ENCODE measurements around the gene RBM10. TPM values are rescaled to one million over a fixed set of nuclear protein-coding genes. Genes with fewer than 3 reads are reported as not detected.

The RBM10 gene
- total RNA-seq, 1 experiment from 2014 or later: 56.9 TPM

GRCh38 chrX:47179221-47179927, 34.4 kb downstream of the RBM10 start:
- H4K20me1 ChIP-seq (ENCODE audit: insufficient read depth): no peaks in the 10 kb centered on the region
- H3K9me2 ChIP-seq (ENCODE audit: insufficient read depth): no peaks in the 10 kb centered on the region
- no peaks in the 10 kb centered on the region for H3K79me2 ChIP-seq (ENCODE audit: insufficient read depth, low read length)
- H3K27me3 ChIP-seq (ENCODE audit: insufficient read depth, low read length): no peaks in the 10 kb centered on the region
- ATAC-seq: no peak
- no peak overlapping the region for H2AFZ ChIP-seq (ENCODE audit: low read depth, low read length, poor library complexity, severe bottlenecking)
- no peaks in the 10 kb centered on the region for H3K4me1 ChIP-seq (ENCODE audit: control insufficient read depth in 1 of 2, insufficient read depth in 2 of 2, low read length in 2 of 2)
- RAD21 ChIA-PET (ENCODE audit: low non-redundant PET in 1 of 2, low total read pairs in 2 of 2, uncharacterized antibody in 2 of 2, unreplicated experiment in 2 of 2): interaction anchor here in 1 of 2 experiments (0.6 kb wide), 1 partner anchor 1997 kb away, joined by 3 read pairs; no protein-coding TSS in a partner anchor
- H3K4me3 ChIP-seq (replicated peaks in 1 of 2; ENCODE audit: low read depth in 1 of 2, low read length in 2 of 2): no peak overlapping the region
- POLR2A ChIA-PET: no interaction called here
- intact Hi-C loops (cut with micrococcal nuclease): no loop called here
- DNase-seq (ENCODE audit: low read depth, low spot score): no peak
- no TSS peak for BruUV-seq (replicated peaks)
- CTCF ChIA-PET: no interaction called here
- no peak overlapping the region for H3K9ac ChIP-seq (ENCODE audit: low read length)
- no peaks in the 10 kb centered on the region; a peak in 1 of 4 replicates for H3K36me3 ChIP-seq (ENCODE audit: control insufficient read depth in 1 of 2, insufficient read depth in 2 of 2, low read length in 2 of 2)
- no peak overlapping the region for H3K27ac ChIP-seq (ENCODE audit: low read depth, low read length)
- no peak overlapping the region for H3K4me2 ChIP-seq (ENCODE audit: low read length)
- no peak for TF ChIP-seq SIN3A (IDR thresholded peaks at IDR 0.05; ENCODE audit: low read depth)
- no peak for TF ChIP-seq REST (IDR thresholded peaks at IDR 0.05; ENCODE audit: low read depth)
- no peak for TF ChIP-seq MAX (IDR thresholded peaks at IDR 0.05)
- no peak for TF ChIP-seq TCF7L2 (IDR thresholded peaks at IDR 0.05; ENCODE audit: borderline replicate concordance, extremely low read depth, insufficient read depth, insufficient read length)
- no peak for TF ChIP-seq SP1 (IDR thresholded peaks at IDR 0.05; ENCODE audit: low read depth)
- no peak for TF ChIP-seq RAD21 (IDR thresholded peaks at IDR 0.05; ENCODE audit: low read depth)
- TF ChIP-seq POLR2A (IDR thresholded peaks at IDR 0.05; ENCODE audit: borderline replicate concordance, extremely low read depth, insufficient read depth, insufficient read length): no peak
- TF ChIP-seq CBX3 (IDR thresholded peaks at IDR 0.05; ENCODE audit: low read depth): no peak
- TF ChIP-seq ZNF274 (IDR thresholded peaks at IDR 0.05; ENCODE audit: low read depth, low read length): no peak
- TF ChIP-seq CEBPB (IDR thresholded peaks at IDR 0.05; ENCODE audit: low read depth): no peak
- TF ChIP-seq SRF (IDR thresholded peaks at IDR 0.05; ENCODE audit: low read depth): no peak
- no peak for TF ChIP-seq EZH2phosphoT487 (IDR thresholded peaks at IDR 0.05; ENCODE audit: borderline replicate concordance)
- no peak for TF ChIP-seq POLR2AphosphoS5 (IDR thresholded peaks at IDR 0.05; ENCODE audit: low read depth, low read length)
- no peak for TF ChIP-seq ATF3 (IDR thresholded peaks at IDR 0.05)
- no peak for TF ChIP-seq JUND (IDR thresholded peaks at IDR 0.05)
- no peak for TF ChIP-seq FOSL1 (IDR thresholded peaks at IDR 0.05; ENCODE audit: low read depth)
- no peak for TF ChIP-seq YY1 (IDR thresholded peaks at IDR 0.05; ENCODE audit: extremely low read depth, insufficient replicate concordance, low read depth, low read length)
- H3K9me3 ChIP-seq (ENCODE audit: control insufficient read depth in 1 of 2, insufficient read depth in 1 of 2, low read depth in 1 of 2, low read length in 2 of 2): no peaks in the 10 kb centered on the region
